HS-5 (cell line): ENCODE results near the gene CDCP2.
A peak's percentile ranks its signal among the peaks of the same experiment; 100 is the strongest.

Experiments used
- DNase-seq: peaks from one replicate; pipeline ENCODE4 v3.0.0-alpha.2; 2012; ENCODE audit warnings: low read depth

The CDCP2 gene

DNA sequence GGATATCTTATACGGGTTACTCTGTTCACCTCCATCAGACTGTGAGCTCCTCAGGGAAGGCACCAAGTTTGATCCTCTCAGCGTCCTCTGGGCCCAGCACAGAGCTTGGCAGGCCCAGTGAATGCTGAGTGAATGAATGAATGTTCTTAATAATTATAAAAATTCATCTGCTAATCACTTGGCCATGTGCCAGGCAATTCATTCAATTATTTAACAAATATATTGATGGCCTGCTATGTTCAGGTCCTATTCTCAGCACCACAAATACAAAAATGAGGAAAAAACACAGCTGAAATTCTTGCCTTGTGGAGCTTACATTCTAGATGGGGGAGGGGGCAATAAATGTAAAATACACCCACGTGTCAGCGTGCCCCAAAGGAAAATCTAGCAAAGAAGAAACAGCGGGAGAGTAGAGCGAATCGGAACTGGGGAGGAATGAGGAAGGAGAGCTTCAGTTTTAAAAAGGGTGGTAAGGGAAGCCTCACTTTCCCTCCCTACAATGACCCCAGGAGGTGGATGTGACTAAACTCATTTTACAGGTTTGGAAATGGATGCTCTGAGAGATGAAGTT is 15.8 kb downstream of the CDCP2 start:
- DNase-seq: no peak

DNA sequence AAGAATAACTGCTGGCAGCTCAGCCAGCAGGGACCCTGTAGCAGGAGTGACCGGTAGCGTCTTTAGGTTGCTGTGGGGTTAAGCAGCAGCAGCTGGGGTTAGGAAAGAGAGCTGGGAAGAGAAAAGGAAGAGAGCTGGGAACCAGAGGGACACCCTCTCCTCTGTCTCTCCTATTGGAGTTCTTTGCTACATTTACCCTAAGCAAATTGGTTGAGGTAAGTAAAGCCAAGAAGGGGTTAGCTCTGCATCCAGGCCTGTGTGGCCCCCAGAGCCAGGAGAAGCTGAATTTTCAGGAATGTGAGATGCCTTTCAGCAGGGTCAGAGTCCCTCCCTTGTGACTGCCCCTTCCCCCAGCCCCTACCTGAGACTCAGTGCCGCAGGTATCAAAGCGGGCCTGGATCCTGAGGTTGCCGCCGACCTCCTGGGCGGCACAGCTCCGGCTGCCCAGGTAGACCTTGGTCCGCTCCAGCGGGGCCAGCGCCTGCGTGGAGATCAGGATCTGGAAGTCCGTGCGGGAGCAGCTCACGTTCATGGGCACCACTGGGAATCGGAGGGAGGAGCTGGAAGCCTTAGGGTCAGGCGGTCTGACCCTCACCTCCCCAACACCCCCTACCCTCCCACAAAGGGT is 16.4 kb downstream of the CDCP2 start:
- no peak for DNase-seq

DNA sequence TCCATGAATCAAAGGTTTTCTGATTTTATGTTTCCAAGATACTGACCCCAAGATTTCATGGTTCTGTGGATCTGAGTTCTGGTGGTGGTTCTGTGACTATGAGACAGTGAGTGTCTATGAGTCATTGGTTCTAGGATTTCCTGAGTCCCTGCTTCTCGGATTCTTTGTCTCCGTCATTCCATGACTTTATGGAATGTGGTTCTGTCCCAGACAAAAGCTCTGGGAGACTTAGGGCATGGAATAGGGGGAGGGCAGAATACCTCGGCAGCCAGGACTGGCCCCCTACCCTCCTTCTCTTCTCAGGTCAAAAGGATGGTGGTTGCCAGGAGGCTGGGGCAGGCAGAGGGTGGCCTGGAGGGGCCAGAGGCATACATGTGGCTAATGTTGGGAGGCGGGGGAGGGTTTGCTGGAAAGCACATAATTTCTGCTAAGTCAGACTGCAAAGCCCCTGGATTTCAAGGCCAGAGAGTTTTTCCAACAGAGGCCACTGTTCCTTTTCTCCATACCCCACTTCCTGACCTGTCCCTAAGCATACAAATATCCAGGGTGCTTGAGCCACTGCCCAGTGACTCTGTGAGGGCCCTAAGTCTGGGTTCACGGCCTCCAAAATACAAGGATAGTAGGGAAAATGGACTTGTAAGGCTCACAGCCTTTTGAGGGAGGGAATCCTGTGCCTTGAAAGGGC is 17.2 kb downstream of the CDCP2 start:
- DNase-seq: no peak

DNA sequence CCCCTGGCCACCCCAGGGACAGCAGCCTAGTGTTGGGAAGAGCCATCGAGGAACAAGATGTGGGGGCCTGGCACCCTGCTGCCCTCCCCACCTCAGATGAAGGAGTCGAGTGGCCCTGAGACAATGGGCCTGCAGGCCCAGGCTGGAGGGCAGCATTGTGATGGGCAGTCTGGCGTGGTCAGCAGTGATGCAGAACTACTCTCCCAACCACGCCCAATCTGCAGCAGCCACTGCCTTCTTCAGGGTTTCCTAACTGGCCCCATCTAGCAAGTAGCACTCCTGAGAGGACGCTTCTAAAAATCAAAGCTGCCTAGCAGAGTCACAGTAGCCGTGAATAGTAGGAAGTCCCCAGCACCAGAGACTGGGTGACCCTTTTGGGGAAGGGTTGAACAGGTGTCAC is 18.5 kb downstream of the CDCP2 start:
- DNase-seq: no peak

DNA sequence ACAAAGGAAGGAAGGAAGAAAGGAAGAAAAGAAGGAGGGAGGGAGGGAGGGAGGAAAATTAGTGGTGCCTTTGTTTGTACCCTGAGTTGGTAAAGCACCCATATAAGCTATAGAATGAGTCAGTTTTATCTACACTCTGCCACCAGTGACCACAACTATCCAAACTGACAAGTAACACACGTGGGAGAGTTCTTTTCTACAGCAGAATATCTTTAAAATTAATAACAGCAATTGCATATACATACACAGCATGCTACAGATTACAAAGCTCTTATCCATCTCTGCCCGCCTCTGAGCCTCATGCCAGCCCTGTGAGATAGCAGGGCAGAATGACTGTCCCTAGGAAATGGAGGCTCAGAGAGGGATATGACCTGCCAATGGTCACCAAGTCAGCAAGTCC is 20.3 kb downstream of the CDCP2 start:
- no peak for DNase-seq

DNA sequence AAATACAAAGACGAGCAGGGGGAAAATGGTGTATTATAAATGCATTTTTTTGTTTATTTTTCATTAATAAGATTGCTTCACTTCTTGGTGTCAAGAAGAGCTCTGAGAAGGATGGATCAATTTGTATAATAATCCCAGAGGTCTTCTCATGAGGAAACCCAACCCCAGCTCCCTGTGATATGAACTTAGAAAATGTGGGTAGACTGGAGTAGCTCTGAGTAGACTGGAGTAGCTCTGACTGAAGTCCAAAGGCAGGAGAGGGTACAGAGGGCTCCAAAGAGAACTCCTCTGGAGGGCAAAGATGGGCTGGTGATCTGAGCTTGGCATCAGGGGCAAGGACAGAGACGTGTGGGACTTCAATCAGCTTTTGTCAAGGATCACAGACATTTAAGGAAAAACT is 21.4 kb downstream of the CDCP2 start:
- no peak for DNase-seq

DNA sequence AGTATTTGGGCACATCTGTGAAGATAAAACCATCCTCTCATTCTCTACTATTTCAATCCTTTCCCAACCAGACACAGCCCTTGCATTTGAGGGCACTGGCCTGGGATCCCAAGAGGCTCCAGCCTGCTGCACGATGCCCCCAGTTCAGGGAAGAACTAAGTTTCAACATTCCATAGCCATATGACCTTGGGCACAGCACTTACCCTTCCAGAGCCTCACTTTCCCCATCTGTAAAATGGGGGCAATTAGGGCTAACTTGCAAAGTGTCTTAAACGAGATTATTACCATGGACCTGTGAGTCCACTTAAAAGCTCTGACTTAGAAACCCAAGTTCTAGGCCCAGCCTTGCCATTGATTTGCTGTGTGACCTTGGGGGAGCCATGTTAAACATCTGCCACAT is 22.9 kb downstream of the CDCP2 start:
- DNase-seq: no peak

DNA sequence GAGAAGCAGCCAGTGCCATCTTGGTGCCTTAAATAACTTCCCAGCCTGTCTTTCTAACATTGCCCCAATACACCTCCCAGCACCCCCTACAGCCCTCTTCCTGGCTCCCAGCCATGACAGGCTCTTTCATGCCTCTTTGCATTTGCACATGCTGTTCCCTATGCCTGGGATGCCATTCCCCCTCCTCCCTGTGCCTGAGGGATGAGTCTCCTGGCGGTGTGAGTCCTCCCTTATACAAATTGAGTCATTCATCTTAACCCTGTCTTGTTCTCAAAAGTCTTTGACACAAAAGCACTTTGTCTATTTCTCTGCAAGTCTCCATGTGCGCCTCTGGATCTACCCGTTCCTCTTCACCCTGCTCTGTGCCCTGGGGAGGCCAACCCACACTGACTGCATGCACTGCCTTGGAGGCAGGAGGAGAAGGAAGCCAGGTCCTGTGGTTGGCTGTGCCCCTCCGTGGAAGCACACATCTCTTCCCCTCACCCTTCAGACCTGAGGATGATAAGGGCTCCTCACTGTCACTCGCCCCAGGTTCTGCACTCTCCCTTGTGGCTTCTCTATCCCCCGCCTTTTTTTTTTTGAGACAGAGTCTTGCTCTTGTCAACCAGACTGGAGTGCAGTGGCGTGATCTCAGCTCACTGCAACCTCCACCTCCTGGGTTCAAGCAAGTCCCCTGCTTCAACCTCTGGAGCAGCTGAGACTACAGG is 25.1 kb downstream of the CDCP2 start:
- no peak for DNase-seq

DNA sequence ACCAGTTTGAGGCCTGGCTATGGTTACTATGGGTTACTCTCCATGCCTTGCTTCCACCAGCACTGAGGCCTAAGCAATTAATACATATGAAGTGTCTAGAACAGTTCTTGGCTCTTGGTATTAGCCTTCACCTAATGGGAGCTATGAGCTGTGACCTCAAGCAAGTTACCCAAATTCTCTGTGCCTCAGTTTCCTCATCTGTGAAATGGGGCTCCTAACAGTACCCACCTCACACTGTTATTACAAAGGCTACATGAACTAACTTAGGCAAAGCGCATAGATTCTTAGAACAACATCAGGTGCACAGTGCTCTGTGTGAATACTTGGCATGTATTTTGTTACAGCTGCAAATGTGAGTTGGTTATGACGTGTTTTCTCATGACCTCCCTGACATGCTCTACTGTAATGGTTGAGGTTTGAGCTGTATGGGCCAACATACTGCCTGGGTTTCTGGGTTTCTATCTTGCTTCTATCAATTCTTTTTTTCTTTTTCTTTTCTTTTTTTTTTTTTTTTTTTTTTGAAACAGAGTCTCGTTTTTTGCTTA is 26.5 kb downstream of the CDCP2 start:
- DNase-seq: no peak

DNA sequence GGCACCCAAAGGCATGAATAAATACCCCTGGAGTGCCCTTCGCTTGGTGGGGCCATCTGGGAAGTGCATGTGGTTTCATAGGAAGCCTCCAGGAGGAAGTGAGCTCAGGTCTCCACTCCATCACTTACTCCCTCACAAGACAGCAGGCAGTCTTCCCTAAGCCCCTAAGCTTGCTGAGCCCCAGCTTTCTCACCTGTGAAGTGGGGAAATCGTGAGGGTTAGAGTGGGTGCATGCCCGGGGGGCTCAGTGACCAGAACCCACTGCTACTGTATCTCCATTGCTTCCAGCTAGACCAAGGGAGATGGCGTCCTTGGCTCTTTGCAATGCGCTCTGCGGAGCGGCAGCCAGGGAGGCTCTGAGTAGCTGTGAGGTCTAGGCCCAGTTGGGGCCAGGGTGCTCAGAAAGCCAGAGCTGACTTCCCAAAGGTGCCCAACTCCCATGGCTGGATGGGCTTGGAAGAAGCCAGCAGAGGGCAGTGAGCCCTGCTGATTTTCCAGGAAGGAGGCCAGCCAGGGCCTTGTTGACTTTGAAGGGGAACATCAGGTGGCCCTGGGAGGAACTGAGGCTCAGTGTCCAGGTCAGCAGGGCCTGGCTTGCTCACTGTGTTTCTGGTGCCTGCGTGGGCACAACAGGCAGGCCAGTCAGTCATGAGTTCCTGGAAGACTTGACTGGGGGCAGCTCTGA is 27.3 kb downstream of the CDCP2 start:
- DNase-seq: no peak

DNA sequence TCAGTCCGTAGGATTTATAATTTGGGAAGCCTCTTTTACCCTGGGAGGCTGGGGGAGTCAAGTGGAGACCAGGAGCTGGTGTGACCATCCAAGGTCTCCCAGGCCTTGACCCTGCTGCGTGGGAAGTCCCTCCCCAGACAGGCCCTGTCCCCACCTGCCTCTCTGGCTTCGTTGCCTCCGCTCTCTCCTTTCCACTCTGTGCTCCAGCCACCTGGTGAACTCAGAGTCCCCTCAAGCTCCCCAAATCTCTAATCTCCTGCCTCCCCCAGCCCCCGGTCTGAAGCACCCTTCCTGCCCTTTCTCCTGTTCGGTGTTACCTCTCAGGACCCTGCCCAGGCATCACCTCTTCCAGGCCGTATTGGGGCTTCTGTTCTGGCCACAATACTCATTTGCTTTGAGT is 27.9 kb downstream of the CDCP2 start:
- no peak for DNase-seq

DNA sequence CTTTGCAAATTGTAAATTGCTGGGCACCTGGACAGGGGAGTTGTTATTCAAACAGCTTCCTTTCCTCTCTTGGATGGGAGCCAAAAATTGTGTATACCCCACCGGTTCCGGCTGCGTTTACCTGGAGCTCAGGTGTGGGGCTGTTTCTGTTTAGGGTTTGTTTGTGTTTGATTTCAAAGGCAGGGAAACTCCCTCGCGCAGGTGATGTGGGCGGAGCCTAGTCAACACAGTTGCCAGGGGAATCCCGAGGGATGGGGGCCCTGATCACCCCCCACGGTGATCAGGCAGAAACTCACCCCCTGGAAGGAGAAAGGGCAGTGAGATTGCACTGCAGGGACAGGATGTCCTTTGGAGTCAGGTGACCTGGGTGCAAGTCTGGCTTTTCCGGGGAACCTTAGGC is 28.3 kb downstream of the CDCP2 start:
- no peak for DNase-seq

DNA sequence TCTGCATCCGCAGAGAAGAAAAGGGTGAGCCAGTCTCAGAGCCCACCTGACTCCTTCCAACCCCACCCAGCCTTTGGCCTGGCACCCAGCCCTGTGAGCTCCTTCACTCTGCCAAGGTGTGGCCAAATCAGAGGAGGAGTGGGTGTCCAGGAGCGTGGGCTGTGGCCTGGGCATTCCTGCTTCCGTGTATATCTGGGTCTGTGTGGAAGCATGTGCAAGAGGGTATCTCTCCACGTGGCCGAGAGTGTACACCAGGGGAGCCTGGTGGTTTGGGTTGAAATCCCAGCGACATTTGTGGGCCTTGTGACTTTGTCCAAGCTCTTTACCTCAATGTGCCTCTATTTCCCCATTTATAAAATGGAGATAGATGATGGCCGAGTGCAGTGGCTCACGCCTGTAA is 29.8 kb downstream of the CDCP2 start:
- DNase-seq: no peak

DNA sequence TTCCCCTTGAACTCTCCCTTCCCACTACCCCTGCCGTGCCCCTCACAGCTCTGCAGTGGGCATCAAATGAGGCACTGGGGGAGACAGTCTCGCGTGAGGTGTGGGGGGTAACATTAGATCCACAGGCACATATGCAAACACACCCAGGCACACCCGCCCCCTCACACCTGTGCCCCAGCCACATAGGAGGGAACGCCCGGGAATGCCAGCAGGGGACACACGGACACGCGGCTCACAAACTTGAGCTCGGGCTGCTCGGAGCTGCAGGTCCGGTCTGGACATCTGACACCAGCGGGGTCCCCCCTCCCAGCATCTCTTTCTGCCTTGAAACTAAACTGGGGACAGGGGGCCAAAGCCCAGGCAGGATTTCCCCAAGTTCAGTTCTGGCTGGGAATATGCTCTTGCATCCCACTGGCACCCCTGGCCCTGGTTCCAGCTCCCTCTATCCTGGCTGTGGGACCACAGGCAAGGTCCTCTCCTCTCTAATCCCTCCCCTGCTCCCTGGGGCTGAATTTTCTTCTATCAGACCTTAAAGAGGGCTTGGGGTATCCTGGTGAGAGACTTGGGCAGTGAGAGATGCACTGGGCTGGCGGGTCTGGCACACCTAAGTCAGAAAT is 30.6 kb downstream of the CDCP2 start:
- DNase-seq: no peak

DNA sequence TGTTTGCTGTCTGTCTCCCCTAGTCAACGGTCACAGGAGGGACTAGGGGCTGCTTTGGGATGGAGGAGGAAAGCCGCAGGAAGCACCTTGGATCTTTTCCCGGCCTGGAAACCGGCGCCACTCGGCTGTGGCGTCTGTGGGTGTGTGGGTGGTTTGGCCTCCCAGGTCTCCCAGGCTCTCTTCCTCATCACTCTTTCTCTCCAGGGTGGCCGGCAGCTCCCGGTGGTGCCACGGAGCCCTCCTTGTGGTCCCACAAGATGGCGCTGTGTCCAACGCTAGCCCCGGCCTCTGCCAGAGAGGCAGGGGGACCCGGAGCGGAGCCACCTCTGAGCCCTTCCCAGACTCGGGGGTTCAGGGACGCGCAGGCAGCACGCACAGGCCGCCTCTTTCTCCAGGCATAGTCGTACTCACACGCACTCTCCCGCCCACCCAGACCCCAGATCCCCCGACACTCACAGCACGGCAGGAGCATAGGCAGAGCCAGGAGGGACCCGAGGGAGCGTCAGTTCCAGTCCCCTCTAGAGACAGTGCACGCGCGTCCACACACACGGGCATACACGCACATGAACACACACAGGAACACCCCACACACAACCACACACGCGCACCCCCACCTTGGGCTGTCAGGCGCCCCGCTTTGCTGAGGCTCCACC is 31.2 kb downstream of the CDCP2 start:
- no peak for DNase-seq

DNA sequence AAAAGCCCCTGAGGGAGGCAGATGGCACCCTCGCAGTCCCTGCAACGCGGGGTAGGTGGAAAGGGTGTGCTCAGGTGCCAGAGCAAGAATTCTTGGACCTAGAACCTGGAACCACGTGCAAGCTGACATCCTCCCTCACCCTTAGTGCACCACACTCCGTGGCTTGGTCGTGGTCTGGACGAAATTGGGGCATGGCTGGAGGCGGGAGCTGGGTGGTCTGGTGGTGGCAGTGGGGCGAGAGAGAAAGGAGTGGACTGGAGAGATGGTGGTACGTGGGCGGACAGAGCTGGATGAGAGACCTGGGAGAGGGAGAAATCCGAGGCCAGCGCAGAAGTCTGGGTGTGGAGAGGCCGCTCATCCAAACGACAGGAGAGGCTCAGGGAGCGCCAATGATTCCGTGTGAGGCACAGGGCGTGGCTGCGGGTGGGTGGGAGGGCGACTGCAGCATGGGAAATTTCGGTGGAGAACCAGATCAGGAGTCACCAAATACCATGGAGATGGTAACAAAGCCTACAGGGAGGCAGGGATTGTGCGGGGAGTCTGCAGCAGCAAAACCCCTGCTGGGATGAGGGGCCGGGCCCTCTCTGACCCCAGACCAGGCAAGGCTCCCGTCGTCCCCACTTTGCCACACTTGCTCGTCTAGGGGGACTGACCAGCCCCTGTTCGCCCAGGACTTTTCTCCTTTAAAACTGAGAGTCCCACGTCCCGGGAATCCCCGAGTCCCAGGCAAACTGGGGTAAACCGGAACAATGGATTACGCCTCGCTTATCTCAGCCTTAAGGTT is 31.9 kb downstream of the CDCP2 start:
- DNase-seq: no peak

DNA sequence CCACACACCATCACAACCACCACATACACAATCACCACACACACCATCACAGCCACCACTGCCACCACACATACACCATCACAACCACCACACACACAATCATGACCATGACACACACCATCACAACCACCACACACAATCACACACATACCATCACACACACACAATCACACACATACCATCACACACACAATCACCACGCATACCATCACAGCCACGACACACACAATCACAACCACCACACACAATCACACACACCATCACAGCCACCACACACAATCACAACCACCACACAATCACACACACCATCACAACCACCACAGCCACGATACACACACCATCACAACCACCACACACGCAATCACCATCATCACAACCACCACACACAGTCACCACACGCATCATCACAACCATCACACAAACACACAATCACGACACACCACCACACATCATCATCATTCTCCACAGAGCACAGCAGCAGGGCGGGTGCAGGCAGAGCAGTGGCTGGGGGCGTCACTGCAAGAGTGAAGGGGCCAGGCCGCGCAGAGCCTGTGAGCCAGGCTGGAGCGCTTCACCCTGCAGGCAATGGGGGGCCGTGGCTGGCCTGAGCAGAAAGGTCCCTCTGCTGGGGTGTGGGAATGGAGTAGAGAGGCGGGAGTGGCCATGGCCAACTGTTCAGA is 32.6 kb downstream of the CDCP2 start:
- no peak for DNase-seq

DNA sequence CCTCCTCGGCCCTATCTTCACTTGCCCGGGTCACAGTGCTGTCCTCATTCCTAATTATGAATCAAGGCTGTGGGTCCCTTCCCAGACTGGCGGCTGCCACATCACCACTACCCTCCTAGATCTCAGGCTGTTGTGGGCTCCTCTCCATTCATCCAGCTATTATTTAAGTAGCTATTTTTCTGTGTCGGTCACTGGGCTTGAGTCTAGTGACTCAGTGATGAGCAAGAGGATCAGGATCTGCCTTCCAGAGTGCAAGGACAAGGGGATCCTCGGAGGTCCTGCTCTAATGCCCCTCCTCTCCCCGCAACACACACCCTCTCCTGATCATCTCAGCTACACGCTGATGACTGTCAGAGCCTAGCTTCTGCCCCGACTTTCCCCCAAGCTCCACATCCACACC is 34.1 kb downstream of the CDCP2 start:
- DNase-seq: peak; percentile 36

DNA sequence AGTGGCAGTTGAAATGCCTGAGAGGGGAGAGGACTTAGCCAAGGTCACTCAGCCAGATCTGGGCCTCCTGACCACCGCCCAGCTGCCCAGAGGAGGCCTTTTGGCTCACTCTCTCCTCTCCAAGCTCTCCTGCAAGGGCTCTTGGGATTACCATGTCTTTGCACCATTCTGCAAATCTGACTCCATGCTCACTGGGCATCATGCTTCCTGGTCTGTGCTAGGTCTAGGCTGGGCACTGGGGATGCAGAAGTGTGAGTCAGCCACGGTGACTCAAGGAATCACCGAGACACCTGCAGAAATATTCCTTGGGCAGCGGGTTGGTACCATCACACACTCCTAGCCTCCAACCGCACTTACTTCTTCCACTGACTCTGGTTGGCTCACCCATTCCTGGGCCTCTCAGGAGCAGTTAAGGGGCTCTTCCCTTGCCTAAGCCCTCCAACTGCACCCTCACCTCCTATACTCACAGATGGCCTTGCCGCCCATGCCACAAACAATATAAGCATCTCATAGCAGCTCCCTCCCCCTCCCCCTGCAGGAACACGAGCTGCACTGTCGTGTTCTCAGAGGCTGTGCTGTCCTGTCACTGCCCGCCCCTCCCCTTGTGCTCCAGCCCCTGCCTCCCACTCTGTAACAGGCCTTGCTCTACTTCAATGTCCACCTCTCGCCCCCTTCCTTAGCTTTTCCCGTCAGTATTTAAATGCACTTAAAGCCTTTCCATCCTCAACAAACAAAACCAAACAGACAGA is 34.8 kb downstream of the CDCP2 start:
- DNase-seq: no peak
